Stimulated activated CD4-positive, alpha-beta T cell treated with anti-CD3 and anti-CD28 coated beads, Interleukin-4, amount 100 ng/mL, for 24 hours (primary cell): ENCODE measurements around the gene SSC5D.

Experiments
- DNase-seq: peaks from one replicate; pipeline ENCODE4 v3.0.0-alpha.2; 2020

SSC5D gene

DNA sequence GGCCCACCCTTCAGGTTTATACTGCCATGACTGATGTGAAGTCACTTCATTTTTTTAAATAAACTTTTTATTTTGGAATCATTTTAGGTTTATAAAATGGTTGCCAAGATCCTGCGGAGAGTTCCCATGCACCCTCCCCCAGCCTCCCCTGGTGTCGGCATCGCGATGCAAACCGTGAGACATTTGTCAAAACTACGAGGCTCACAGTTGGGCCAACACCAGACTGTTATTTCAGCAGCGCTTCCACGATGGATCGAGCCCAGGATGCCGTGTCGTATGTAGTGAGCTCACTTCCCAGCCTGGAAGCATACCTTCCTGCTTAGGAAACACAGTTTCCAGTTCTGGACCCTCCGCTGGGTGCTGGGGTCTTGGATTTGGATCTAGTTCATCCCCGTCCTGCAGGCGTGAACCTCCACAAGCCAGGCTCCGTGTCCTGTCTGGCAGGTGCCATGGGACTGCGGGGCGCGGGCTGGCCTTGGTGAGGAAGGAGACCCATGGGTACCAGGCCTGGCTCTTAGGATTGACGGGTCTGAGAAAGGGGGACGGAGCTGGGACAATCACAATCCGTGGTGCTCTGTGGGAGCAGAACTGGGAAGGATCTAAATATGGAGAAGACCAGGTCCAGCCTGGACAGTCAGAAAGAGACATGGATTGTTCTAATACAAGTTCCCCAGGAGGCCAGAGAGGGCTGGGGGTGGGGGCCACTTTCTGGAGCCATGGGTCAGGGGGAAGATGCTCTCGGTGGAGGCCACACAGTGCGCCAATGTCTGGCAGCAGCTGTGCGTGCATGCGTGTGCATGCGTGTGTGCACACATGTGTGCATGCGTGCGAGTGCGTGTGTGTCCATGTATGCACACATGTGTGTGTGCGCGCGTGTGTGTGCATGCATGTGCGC is 51.1 kb downstream of the SSC5D start:
- no peak for DNase-seq

DNA sequence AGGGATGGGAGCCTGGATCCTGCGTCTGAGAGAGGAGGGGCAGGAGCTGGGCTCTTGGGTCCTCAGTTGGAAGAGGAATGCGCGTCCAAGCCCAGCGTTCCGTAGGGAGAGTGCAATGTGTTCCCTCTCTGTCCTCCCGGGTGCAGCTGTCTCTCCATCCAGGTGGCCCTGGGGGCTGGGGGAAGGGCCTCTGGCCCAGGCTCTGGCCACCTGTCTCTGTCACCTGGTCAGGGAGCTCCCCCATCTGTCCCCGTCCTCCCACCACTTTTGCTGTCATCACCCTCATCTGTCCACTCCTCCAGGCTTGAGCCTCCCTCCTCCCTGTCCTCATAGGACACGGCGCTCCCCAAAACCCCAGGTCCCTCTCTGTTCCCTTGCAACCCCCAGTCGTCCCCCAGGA is 52.4 kb downstream of the SSC5D start:
- DNase-seq = no peak

DNA sequence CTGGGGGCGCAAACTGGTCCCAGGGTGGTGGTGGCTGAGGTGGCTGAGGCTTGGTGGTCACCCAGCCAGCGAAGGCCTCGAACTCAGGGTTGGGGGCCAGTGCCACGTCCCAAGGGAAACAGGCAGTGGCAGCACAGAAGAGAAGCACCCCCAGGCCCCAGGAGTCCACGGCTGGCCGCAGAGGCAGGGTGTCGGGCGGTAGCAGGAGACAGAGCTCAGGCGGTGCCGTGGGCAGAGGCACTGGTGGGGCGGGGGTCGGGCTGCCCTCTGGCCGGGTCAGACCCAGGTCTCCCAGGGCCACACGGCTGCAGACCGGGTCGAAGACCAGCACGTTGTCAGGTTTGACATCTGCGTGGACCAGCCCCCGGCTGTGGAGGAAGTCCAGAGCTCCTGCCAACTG is 52.9 kb downstream of the SSC5D start:
- DNase-seq = no peak

DNA sequence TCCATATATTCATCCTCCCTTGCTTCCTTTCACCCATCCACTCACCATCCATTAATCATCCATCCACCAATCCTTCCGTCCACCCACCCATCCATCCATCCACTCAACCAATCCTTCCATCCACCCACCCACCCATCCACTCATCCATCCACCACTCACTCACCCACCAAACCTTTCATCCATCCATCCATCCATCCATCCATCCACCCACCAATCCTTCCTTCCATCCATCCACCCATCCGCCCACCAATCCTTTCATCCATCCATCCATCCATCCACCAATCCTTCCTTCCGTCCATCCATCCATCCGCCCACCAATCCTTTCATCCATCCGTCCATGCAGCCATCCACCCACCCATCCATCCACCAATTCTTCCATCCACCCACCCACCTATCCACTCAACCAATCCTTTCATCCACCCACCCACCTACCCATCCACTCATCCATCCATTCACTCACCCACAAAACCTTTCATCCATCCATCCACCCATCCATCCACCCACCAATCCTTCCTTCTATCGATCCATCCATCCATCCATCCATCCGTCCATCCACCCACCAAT is 54.1 kb downstream of the SSC5D start:
- no peak for DNase-seq

DNA sequence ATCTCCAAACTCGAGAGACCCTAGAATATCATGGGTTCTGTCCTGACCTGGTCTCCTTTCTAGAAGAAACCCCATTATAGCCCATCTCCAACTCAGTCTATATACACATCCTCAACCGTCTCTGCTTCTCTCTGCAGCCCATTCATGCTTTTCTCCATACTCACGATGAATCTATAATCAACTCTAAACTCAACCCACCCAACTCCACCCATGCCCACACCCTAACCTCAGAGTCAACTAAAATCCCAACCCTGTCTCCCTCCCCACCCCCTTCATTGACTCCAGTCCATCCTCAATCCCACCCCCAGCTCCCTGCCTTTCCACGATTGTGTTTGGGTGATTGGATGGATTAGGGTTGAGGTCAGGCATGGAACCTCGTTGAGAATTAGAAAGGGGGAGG is 55.3 kb downstream of the SSC5D start:
- DNase-seq = no peak

DNA sequence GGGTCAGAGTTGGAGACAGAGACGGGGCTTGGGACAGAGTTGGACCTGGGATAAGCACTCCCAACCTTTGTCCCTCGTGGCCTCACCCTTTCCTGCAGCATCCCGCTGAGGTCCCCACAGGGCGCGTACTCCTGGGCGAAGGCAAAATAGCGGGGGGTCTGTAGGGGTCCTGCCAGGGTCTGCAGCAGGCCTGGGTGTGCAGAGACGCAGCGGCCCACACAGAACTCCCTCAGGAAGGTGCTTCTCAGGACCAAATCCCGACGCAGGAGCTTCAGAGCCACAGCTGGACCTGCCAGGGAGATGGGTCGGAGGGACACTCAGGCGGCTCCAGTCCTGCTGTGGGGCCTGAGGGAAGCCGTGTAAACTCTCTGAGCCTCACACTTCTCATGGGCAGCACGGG is 55.8 kb downstream of the SSC5D start:
- DNase-seq = no peak

DNA sequence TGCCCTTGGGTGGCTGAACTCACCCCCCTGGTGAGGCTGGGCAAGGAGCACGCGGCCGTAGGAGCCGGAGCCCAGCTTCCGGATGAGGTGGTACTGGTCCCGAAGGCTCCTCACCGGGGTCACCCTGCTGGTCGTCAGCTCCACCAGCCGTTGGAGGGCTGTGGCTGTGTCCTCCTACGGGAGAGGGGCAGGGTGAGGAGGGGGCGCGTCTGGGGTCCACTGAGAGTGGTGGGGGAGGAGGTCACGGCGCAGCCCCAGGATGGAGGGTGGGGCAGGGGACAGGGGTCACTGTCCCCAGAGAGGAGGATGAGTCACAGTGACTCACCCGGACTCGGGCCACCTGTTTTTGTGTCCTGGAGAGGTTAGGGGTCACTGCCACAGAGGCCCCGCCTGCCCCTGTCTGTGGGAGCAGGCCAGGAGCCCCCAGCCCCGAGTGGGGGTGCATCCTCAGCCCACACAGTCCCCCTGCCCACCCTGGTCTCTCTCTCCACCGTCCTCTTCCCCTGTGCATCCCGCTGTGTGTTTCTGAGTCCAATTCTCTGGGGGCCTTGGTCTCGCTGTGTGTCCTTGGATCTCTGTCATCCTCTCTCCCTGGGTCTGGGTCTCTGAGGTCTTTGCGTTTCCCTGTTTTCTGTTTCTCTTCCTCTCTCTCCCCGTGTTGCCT is 56.7 kb downstream of the SSC5D start:
- no peak for DNase-seq

DNA sequence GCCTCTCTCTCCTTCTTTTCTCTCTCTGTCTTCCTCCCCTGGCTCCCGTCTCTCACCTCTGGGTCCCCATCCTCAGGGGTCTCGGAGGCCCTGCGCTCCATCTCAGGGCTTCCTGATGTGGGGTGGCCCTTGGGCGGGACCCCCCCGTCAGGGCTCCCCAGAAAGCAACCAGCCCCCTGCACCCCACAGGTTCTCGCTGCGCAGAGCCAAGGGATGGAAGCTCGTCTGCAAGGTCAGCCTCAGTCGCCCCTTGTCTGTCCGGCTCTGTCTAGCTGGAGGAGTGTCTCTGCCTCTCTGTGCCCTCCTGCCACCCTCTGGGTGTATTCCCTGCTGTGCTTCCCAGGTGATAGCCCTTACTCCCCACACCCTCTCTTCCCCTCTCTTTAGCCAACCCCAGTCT is 57.2 kb downstream of the SSC5D start, which contains the start of gene SBK3:
Gene SBK3 (minus strand): TSS at position 101 of the 400 bp plus-strand sequence. CDS start 0 bp downstream, at position 101.
- DNase-seq = no peak

DNA sequence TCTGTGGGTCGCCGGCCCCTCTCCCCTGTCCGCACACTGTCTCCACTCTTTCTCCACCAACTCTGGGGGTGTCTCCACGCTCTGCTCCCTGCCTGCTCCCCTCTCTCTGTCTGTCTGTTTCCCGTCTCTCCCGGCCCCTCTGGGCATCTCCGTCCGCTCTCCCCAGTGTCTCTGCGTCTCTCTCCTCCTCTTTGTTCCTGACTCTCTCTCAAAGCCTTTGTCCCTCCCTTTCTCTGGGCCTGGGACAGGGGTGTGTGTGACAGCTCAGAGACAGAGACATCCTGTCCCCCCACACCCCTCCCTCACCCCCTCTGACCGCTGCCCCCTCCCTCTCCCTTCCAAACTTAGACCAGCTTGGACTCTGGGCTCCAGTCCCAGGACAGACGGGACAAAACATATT is 57.8 kb downstream of the SSC5D start:
- DNase-seq = no peak

DNA sequence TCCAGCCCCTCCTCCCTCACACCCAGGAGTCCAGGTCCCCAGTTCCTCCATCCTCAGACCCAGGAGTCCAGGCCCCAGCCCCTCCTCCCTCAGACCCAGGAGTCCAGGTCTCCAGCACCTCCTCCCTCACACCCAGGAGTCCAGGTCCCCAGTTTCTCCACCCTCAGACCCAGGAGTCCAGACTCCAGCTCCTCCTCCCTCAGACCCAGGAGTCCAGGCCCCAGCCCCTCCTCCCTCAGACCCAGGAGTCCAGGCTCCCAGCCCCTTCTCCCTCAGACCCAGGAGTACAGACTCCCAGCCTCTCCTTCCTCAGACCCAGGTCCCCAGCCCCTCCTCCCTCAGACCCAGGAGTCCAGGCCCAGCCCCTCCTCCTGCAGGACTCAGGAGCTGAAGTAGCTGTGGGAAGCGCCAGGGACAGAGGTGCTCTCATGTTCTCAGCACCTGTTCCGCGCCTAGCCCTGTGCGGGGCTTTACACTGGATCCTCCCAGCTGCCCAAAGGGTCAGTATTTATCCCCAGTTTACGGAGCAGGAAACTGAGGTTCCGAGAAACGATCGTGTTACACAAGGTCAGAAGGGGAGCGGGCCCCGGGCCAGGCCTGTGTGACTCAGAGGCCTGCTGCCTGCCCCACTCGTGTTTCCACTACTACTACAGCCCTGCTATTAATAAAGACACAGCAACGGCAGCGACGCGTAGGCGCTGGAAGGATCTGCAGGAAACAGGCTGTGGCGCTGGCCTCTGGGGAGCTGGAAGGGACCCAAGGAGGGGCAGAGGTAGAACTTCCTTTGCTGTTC is 58.8 kb downstream of the SSC5D start:
- no peak for DNase-seq

DNA sequence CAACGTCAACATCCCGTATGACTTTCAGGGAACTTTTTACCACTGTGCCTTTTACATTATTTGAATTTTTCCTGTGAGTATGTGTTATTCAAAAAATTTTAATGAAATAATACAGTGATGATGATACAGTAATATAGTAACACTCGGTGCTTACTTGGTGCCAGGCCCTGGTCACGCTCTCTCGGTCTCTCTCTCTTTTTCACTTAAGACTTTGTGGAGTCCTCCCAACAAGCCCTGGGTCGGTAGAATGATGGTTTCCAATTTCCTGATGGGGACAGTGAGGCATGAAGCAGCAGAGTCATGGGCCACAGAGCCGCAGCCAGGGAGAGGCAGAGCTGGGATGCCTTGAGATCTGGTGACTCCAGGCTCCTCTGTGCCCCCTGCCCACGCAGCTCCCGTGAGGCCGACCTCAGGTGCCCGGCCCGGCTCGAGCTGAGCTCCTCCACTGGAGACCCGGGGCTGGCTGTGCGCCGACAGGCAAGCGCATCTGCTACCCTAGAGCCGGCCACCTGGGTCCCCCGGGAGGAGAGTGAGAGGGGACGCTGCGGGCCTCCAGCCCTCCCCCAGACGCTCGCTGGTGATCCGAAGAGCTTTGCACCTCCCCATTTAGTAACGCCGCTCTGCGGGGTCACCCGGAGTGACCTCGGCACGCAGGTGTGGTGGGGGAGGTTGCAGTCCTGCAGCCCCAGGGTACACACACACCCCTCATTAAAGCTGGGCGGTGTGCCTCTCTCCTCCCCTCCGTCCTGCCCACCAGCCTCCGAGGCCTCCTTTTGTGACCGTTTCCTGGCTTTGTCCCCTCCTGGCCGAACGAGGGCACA is 61.5 kb downstream of the SSC5D start:
- DNase-seq = no peak

DNA sequence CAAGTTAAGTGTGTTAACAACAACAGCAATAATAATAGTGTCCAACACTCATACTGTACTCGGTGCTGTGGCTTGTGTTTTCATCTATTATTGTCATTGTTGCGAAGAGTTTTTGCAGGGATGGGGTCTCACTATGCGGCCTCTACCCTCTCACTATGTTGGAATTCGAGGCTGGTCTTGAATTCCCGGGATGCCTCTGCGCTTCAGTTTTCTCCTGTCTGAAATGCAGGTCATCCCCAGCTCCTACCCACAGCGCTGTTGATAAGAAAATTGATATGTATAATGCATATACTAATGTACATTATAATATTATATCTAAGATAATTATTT is 62.0 kb downstream of the SSC5D start:
- no peak for DNase-seq

DNA sequence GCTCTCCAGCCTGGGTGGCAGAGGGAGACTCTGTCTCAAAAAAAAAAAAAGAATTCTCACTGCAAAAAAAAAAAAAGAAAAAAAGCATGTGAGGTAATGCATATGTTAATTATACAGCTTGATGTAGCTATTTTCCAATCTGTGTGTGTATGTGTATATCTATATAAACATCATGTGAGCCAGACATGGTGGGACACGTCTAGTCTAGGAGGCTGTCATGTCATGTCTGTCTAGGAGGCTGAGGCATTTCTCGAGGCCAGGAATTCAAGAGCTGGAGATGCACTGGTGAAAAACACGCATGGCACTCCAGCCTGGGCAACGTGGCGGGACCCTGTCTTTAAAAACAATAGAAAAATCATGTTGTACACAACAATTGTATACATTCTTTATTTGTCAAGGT is 64.0 kb downstream of the SSC5D start:
- no peak for DNase-seq

DNA sequence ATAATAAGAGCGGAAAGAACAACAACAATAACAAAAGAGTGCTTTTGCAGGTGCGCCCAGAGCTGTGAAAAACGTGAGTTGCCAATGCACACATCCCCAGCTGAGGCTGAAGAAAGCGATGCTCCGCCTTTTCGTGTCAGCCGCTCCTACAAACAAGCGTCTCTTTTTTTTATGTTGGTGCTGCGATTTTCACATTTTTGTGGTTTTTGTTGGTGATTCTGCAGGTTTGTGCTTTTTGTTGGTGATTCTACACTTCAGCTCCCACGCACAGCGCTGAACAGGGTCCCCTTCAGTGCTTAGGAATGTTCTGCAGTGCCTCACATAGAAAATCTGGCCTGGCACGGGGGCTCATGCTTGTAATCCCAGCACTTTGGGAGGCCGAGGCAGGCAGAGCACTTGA is 64.4 kb downstream of the SSC5D start:
- no peak for DNase-seq

DNA sequence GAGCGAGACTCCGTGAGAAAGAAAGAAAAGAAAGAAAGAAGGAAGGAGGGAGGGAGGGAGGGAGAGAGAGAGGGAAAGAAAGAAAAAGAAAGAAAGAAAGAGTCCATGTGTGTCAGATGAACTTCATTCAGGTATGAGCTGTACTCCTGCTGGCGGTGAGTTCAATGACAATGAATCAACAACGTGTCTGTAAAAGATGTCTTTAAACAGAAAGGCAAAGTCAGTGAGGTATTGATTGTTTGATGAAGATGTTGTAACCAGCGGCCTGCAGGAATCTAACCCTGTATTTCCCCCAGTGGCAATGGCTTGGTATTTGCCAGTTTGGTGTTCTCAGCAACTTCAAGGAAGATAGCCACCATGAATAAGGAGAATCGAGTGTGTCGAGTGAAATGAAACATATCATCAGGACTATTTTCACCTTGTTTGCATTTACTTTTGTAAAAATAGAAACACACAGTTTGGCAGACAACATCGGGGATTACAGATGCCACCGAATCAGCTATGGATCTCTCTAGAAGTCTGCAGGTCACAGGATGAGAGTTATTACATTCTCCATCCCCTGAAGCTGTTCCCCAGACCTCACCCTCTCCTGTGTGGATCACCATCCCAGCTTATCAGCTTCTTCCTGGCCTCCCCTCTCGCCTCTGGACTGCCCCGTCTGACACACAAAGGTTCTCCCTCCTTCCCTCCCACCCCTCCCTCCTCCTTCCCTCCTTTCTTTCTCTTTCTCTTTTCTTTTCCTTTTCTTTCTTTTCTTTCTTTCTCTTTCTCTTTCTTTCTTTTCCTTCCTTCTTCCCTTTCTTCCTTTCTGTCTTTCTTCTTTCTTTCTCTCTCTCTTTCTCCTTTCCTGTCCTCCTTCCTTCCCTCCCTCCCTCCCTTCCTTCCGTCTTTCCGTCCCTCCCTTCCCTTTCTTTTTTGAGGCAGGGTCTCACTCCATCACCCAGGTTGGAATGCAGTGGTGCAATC is 65.3 kb downstream of the SSC5D start:
- DNase-seq = no peak

DNA sequence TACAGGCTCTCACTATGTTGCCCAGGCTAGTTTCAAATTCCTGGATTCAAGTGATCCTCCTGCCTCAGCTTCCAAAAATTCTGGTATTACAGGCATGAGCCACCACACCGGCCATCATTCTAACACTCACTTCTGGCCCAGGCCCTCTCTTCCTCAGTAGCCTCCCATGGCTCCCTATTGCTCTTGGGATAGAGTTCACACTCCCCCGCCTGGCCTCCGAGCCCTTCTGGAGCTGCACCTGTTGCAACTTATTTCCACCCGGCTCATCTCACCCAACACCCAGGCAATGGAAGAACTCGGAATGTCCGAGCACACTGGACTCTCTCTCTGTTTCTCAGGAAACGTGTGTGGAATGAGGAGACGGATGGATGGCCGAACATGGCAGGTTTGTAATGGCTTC is 66.1 kb downstream of the SSC5D start:
- no peak for DNase-seq

DNA sequence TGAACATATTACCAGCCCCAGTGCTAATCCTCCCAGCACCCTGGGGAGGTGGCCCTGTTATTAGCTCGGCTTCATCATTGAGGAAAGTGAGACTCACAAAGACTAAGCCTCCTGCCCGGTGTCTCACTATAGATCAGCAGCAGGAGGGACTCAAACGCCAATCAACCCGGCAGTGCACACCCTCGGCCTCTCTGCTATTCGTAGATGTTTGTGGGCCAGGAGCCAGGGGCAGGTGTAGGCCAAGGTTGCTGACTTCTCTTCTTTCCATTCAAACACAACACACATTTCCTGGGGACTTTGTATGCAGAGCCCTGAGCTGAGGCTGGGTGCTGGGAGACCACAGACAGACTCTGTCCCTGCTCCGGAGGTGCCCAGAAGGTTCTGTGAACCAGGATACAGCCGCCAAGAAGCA is 66.5 kb downstream of the SSC5D start:
- DNase-seq = no peak

DNA sequence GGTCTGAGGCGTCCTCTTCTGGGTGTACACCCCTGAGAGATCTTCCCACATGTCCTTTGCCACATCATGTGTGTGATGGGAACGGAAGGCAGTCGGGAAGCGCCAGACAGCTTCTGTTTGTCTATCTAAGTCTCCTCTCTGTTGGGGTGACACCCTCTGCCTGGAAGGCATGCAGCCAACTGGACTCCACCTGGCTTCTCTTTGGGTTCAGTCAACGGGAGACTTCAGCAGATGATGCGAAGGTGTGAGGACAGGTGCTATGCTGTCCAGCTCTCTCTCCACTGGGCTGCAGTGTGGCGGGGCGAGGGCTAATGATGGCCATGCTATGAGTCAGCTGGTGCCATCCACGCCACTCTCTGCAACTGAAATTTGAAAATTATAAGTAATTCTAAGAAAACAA is 71.4 kb downstream of the SSC5D start:
- no peak for DNase-seq

DNA sequence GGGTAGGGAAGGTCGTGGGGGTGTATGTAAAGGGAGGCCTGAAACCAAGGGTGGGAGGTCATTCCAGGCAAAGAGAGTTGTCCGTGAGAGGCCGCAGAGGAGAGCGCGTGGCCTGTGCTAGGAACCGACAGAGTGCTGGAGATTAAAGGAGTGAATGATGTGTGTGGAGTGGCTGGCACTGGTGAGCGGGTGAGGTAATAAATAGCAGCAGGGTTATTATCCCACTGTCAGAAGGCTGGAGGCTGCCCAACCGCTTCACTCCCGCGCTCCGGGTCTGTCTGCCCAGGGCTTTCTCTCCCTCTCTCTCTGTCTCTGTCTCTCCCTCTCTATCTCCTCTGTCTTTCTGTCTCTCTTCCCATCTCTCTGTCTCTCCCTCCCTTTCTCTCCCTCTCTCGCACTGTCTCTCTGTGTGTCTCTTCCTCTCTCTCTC is 75.0 kb downstream of the SSC5D start:
- no peak for DNase-seq

DNA sequence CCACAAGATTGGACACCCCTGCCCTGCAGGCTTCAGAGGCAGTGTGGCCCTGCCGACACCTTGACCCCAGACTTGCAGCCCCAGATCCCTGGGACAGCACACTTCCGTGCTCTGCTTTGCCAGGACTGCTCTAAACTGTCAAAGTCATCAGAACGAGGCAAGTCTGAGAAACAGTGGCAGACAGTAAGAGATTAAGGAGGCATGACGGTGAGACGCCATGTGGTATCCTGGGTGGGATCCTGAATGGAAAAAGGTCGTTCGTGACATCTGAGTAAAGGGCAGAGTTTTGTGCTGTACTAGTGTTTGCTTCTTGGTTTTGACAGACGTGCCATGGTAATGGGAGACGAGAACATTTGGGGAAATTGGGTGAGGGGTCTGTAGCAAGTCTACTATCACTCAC is 78.6 kb downstream of the SSC5D start:
- no peak for DNase-seq

DNA sequence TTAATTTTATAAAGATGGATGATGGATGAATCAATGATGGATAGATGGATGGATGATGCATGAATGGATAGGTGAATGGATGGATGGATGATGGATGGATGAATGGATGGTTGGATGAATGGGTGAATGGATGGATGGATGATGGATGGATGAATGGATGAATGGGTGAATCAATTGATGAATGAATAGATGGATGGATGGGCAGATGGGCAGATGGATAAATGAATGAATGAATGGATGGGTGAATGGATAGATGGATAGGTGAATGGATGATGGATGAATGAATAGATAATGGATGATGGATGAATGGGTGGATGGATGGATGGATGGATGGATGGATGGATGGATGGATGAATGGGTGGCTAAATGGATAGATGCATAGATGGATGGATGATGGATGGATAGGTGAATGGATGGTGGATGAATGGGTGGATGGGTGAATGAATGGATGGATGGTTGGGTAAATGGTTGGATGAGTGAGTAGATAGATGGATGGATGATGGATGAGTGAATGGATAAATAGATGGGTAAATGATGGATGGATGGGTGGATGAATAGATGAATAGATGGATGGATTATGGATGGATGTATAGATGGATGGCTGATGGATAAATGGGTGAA is 79.6 kb downstream of the SSC5D start:
- DNase-seq = no peak
